K562 (cell line): Measurements from ENCODE around the gene GHDC. TPM values are rescaled to one million over a fixed set of nuclear protein-coding genes. Genes with fewer than 3 reads are reported as not detected.

Experiments used
- BHLHE40 ChIP-seq: IDR thresholded peaks from 2 replicates; pipeline ENCODE4 v1.6.1; 2011; ENCODE audit warnings: low read length, improper control_type of control experiment
- BMI1 ChIP-seq: fragments of 150-350 bp; IDR thresholded peaks from 2 replicates; pipeline ENCODE4 v1.6.1; 2014; ENCODE audit warnings: low read length
- C11orf30 ChIP-seq: fragments of 450-650 bp; IDR thresholded peaks from 2 replicates; pipeline ENCODE4 v1.6.1; 2016; ENCODE audit warnings: low read depth, mild to moderate bottlenecking
- CBX2 ChIP-seq: fragments of 200-600 bp; sonication (generic); IDR thresholded peaks from one replicate; pipeline ENCODE4 v1.6.1; 2012; ENCODE audit warnings: mild to moderate bottlenecking, low read length, inconsistent platforms; ENCODE audit not compliant: insufficient read depth, poor library complexity, severe bottlenecking
- CSDE1 ChIP-seq, 2 experiments: fragments of 450-650 bp; IDR thresholded peaks; 2 replicates each; pipeline ENCODE4 v1.6.1; 2016; ENCODE audit warnings: mild to moderate bottlenecking in 1 of 2
- ERF ChIP-seq: fragments of 450-650 bp; formaldehyde crosslinking; IDR thresholded peaks from 2 replicates; pipeline ENCODE4 v1.4.0; 2020; ENCODE audit warnings: mild to moderate bottlenecking, mixed read lengths
- FUS ChIP-seq: fragments of 200-400 bp; formaldehyde crosslinking; optimal IDR thresholded peaks from 2 replicates; pipeline ENCODE3; 2017; ENCODE audit warnings: low read depth, low read length
- GTF2E2 ChIP-seq: fragments of 200-800 bp; sonication (Bioruptor generic); IDR thresholded peaks from 2 replicates; pipeline ENCODE4 v1.6.1; 2016; ENCODE audit warnings: missing genetic modification characterization, missing compliant biosample characterization
- HLTF ChIP-seq: fragments of 450-650 bp; IDR thresholded peaks from 2 replicates; pipeline ENCODE4 v1.6.1; 2016
- JUND ChIP-seq, 2 experiments: IDR thresholded peaks; 2 replicates in 1 of 2; 3 replicates in 1 of 2; pipeline ENCODE4 v1.6.1; 2011; ENCODE audit warnings: borderline replicate concordance in 2 of 2, low read depth in 2 of 2, low read length in 2 of 2, improper control_type of control experiment in 1 of 2, missing biosample characterization in 1 of 2, missing genetic modification characterization in 1 of 2, missing genetic modification reagents in 1 of 2
- KAT7 ChIP-seq: sonication (generic); formaldehyde crosslinking; IDR thresholded peaks from 2 replicates; pipeline ENCODE4 v1.8.0; 2022; ENCODE audit warnings: missing genetic modification reagents, mild to moderate bottlenecking, borderline replicate concordance
- NBN ChIP-seq: fragments of 450-650 bp; IDR thresholded peaks from 2 replicates; pipeline ENCODE4 v1.6.1; 2016; ENCODE audit warnings: low read depth, mild to moderate bottlenecking
- RBFOX2 ChIP-seq: fragments of 200-400 bp; formaldehyde crosslinking; IDR thresholded peaks from 2 replicates; pipeline ENCODE4 v1.6.1; 2017; ENCODE audit warnings: low read depth, mild to moderate bottlenecking, low read length, moderate library complexity
- RFX7 ChIP-seq: fragments of 250-450 bp; sonication (Bioruptor Pico); IDR thresholded peaks from 2 replicates; pipeline ENCODE4 v1.5.1; 2021; ENCODE audit warnings: mild to moderate bottlenecking
- SMAD1 ChIP-seq: fragments of 150-350 bp; IDR thresholded peaks from 2 replicates; pipeline ENCODE4 v1.6.1; 2014; ENCODE audit warnings: low read length, low read depth; ENCODE audit not compliant: partially characterized antibody
- SMARCB1 ChIP-seq: IDR thresholded peaks from 2 replicates; pipeline ENCODE4 v1.6.1; 2011; ENCODE audit warnings: improper control_type of control experiment, low read depth; ENCODE audit not compliant: insufficient read length
- STAG1 ChIP-seq: sonication (generic); formaldehyde crosslinking; IDR thresholded peaks from 2 replicates; pipeline ENCODE4 v1.5.0; 2020; ENCODE audit warnings: missing genetic modification reagents, borderline replicate concordance
- TAF15 ChIP-seq: fragments of 200-400 bp; formaldehyde crosslinking; IDR thresholded peaks from 2 replicates; pipeline ENCODE4 v1.6.1; 2017; ENCODE audit warnings: mild to moderate bottlenecking, low read depth, low read length, moderate library complexity
- ZNF140 ChIP-seq: fragments of 250-450 bp; sonication (Bioruptor Pico); IDR thresholded peaks from 2 replicates; pipeline ENCODE4 v1.8.0; 2021; ENCODE audit warnings: moderate library complexity, mild to moderate bottlenecking, inconsistent platforms
- ZNF384 ChIP-seq: IDR thresholded peaks from 2 replicates; pipeline ENCODE4 v1.6.1; 2012; ENCODE audit warnings: low read depth, low read length, improper control_type of control experiment
- ZNF589 ChIP-seq: fragments of 200-800 bp; sonication (Bioruptor generic); IDR thresholded peaks from 2 replicates; pipeline ENCODE4 v1.6.1; 2016; ENCODE audit warnings: low read depth, missing genetic modification characterization, missing compliant biosample characterization
- polyA plus RNA-seq, 8 experiments: library from polyadenylated mRNA; depleted of rRNA in 4 of 8; stranded (reverse) in 5 of 8; unstranded in 3 of 8; fragments of >200 nt; fragmentation: Nextera tagmentation in 2 of 8; fragmentation: Illumina TruSeq in 1 of 8; extraction: Ambion mirVana in 2 of 8; extraction: Trizol in 1 of 8; gene quantifications; 2 replicates each; pipeline versions ENCODE4 v1.2.1 to v1.2.3, GENCODE V29; 2011 to 2014; ENCODE audit warnings: inconsistent platforms in 1 of 8, missing spikeins in 1 of 8
- total RNA-seq, 7 experiments: library from RNA; depleted of rRNA in 6 of 7; stranded (reverse); fragments of >200 nt in 6 of 7; fragmentation: Illumina TruSeq in 2 of 7; extraction: Trizol in 2 of 7; gene quantifications; 2 replicates each; pipeline versions ENCODE4 v1.2.1 to v1.2.3, GENCODE V29; 2011 to 2021; ENCODE audit warnings: low replicate concordance in 1 of 7
- TF ChIP-seq, protein P1 (sequence below): sonication (generic); formaldehyde crosslinking; IDR thresholded peaks from 2 replicates; pipeline ENCODE4 v1.8.0; 2023; ENCODE audit warnings: missing genetic modification reagents, mild to moderate bottlenecking, borderline replicate concordance
- TF ChIP-seq, protein P2 (sequence below): fragments of 450-650 bp; IDR thresholded peaks from 2 replicates; pipeline ENCODE4 v1.6.1; 2017; ENCODE audit warnings: mild to moderate bottlenecking, moderate library complexity

GHDC gene
- total and polyA plus RNA-seq, 9 of the 15 experiments (the other 6 are each of a cell fraction or from before 2014, with no cell fraction given), result 0.65 to 23.2 (median 11.2) TPM

DNA sequence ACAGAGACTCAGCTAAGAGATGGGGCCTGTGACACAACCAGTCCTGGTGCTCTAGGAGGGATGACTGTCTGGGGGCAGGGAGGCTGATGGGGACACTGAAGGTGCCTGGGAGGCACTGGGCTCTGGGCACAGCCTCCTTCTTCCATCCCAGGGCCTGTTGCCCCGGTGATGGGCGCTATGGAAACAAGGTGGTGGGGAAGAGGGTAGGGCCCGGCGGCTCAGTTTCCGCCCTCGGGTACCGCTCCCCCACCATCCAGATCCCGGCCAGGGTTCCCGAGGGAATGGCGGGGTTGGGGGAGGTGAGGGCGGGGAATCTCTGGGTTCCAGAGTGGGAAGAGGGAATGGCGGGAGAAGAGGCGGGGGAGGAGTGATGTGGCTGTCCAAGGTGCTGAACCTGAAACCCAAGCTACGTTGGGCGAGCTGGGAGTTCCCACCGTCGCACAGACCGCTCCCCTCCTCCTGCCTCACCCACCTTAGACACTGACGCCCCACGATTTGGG is 14.3 kb downstream of the GHDC start (continued):
- TF ChIP-seq, protein P1, sequence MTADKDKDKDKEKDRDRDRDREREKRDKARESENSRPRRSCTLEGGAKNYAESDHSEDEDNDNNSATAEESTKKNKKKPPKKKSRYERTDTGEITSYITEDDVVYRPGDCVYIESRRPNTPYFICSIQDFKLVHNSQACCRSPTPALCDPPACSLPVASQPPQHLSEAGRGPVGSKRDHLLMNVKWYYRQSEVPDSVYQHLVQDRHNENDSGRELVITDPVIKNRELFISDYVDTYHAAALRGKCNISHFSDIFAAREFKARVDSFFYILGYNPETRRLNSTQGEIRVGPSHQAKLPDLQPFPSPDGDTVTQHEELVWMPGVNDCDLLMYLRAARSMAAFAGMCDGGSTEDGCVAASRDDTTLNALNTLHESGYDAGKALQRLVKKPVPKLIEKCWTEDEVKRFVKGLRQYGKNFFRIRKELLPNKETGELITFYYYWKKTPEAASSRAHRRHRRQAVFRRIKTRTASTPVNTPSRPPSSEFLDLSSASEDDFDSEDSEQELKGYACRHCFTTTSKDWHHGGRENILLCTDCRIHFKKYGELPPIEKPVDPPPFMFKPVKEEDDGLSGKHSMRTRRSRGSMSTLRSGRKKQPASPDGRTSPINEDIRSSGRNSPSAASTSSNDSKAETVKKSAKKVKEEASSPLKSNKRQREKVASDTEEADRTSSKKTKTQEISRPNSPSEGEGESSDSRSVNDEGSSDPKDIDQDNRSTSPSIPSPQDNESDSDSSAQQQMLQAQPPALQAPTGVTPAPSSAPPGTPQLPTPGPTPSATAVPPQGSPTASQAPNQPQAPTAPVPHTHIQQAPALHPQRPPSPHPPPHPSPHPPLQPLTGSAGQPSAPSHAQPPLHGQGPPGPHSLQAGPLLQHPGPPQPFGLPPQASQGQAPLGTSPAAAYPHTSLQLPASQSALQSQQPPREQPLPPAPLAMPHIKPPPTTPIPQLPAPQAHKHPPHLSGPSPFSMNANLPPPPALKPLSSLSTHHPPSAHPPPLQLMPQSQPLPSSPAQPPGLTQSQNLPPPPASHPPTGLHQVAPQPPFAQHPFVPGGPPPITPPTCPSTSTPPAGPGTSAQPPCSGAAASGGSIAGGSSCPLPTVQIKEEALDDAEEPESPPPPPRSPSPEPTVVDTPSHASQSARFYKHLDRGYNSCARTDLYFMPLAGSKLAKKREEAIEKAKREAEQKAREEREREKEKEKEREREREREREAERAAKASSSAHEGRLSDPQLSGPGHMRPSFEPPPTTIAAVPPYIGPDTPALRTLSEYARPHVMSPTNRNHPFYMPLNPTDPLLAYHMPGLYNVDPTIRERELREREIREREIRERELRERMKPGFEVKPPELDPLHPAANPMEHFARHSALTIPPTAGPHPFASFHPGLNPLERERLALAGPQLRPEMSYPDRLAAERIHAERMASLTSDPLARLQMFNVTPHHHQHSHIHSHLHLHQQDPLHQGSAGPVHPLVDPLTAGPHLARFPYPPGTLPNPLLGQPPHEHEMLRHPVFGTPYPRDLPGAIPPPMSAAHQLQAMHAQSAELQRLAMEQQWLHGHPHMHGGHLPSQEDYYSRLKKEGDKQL, result no peak
- TF ChIP-seq ZNF589, result no peak
- TF ChIP-seq KAT7, result no peak
- no peak for TF ChIP-seq C11orf30
- no peak for TF ChIP-seq RBFOX2
- peak in 1 of 2 experiments; percentile 66; a peak in 1 of 4 replicates for TF ChIP-seq CSDE1 (IDR thresholded peaks at IDR 0.05)
- TF ChIP-seq RFX7 (CRISPR knock-in tag), result no peak
- no peak for TF ChIP-seq SMAD1
- no peak for TF ChIP-seq ZNF384
- TF ChIP-seq TAF15, result no peak
- no peak for TF ChIP-seq BMI1
- TF ChIP-seq NBN, result no peak
- no peak for TF ChIP-seq ZNF140
- TF ChIP-seq JUND (IDR thresholded peaks at IDR 0.05; ENCODE audit: borderline replicate concordance, low read depth, low read length), result no peak
- TF ChIP-seq JUND (tag; IDR thresholded peaks at IDR 0.05; ENCODE audit: borderline replicate concordance, low read depth, low read length), result no peak; the same call in 2 of the 3 replicates
- TF ChIP-seq ERF, result no peak
- no peak for TF ChIP-seq GTF2E2 (tag)
- no peak for TF ChIP-seq STAG1
- no peak for TF ChIP-seq SMARCB1
- no peak for TF ChIP-seq CBX2
- TF ChIP-seq, protein P2, sequence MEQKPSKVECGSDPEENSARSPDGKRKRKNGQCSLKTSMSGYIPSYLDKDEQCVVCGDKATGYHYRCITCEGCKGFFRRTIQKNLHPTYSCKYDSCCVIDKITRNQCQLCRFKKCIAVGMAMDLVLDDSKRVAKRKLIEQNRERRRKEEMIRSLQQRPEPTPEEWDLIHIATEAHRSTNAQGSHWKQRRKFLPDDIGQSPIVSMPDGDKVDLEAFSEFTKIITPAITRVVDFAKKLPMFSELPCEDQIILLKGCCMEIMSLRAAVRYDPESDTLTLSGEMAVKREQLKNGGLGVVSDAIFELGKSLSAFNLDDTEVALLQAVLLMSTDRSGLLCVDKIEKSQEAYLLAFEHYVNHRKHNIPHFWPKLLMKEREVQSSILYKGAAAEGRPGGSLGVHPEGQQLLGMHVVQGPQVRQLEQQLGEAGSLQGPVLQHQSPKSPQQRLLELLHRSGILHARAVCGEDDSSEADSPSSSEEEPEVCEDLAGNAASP, result no peak
- no peak for TF ChIP-seq BHLHE40
- no peak for TF ChIP-seq HLTF
- no peak for TF ChIP-seq FUS
